ENCODE data around the gene MLLT10. TPM values are rescaled to one million over a fixed set of nuclear protein-coding genes. Genes with fewer than 3 reads are reported as not detected.

MLLT10 gene
- total RNA-seq, 1 donor from 2014 or later = 50.6 TPM

GRCh38 chr10:21733710-21734109 is 199.7 kb downstream of the MLLT10 start:
- Mint-ChIP-seq H3K36me3 (ENCODE audit: low read depth, unreplicated experiment) (peaks cover 25% of the 10 kb centered on the region), H3K4me3 (ENCODE audit: unreplicated experiment) (no peak overlapping the region), H3K27me3 (ENCODE audit: unreplicated experiment) (peaks cover 7% of the 10 kb centered on the region), H3K4me1 (ENCODE audit: unreplicated experiment) (peaks cover 25% of the 10 kb centered on the region), H3K27ac (ENCODE audit: unreplicated experiment) (no peak overlapping the region), H3K9me3 (ENCODE audit: unreplicated experiment) (no peaks in the 10 kb centered on the region)
- TF ChIP-seq CTCF (IDR thresholded peaks at IDR 0.05; ENCODE audit: unreplicated experiment) = no peak
- DNase-seq (ENCODE audit: low spot score) = no peak

DNA sequence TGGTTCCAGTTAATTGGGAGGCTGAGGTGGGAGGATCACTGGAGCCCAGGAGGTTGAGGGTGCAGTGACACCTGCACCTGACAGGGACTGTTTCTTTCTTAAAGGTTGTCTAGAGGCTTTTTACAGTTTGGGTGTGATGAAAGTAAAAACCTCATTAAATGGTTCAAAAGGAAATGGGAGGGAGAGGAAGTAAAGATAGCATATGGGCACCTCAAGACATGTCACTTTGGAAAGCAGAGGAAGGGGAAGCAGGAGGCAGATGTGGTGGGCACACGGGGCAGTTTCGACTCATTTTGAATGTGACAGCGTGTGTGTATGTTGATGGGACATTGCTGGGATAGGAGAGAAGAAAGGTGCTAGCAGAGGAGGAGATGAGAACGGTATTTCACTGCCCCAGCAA is 203.1 kb downstream of the MLLT10 start:
- H3K4me1 Mint-ChIP-seq (ENCODE audit: unreplicated experiment) = peaks cover 36% of the 10 kb centered on the region
- DNase-seq (ENCODE audit: low spot score) = no peak
- no peak overlapping the region for H3K4me3 Mint-ChIP-seq (ENCODE audit: unreplicated experiment)
- H3K27me3 Mint-ChIP-seq (ENCODE audit: unreplicated experiment) = peaks cover 14% of the 10 kb centered on the region
- H3K36me3 Mint-ChIP-seq (ENCODE audit: low read depth, unreplicated experiment) = peaks cover 34% of the 10 kb centered on the region
- no peaks in the 10 kb centered on the region for H3K9me3 Mint-ChIP-seq (ENCODE audit: unreplicated experiment)
- H3K27ac Mint-ChIP-seq (ENCODE audit: unreplicated experiment) = no peak overlapping the region
- TF ChIP-seq CTCF (IDR thresholded peaks at IDR 0.05; ENCODE audit: unreplicated experiment) = no peak

DNA sequence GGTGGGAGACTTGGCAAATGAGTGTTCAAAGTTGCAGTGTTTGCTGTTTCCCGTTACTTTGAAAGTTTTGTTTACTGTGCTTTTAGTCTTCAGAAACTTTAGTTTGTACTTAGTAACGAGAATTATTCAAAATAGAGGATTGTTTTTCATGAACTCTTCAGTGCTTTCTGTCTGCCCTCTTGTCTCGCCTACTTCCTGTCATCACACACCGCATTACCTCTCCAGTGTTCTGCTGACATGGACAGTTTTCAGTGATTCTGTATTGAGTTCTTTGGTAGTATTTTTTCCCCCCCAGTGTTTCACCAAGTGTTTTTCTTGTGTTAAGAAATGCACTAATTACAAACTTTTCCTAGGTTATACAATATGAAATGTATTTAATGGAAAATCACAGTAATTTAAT is 207.0 kb downstream of the MLLT10 start:
- DNase-seq (ENCODE audit: low spot score) = no peak
- H3K4me1 Mint-ChIP-seq (ENCODE audit: unreplicated experiment) = peaks cover 35% of the 10 kb centered on the region
- H3K9me3 Mint-ChIP-seq (ENCODE audit: unreplicated experiment) = no peaks in the 10 kb centered on the region
- no peak overlapping the region for H3K4me3 Mint-ChIP-seq (ENCODE audit: unreplicated experiment)
- peaks cover 16% of the 10 kb centered on the region for H3K27me3 Mint-ChIP-seq (ENCODE audit: unreplicated experiment)
- H3K27ac Mint-ChIP-seq (ENCODE audit: unreplicated experiment) = peak overlapping the region; percentile 51
- no peak for TF ChIP-seq CTCF (IDR thresholded peaks at IDR 0.05; ENCODE audit: unreplicated experiment)
- peaks cover 37% of the 10 kb centered on the region for H3K36me3 Mint-ChIP-seq (ENCODE audit: low read depth, unreplicated experiment)

GRCh38 chr10:21742740-21743412 is 208.8 kb downstream of the MLLT10 start:
- H3K27ac Mint-ChIP-seq (ENCODE audit: unreplicated experiment) = no peak overlapping the region
- no peak for DNase-seq (ENCODE audit: low spot score)
- H3K36me3 Mint-ChIP-seq (ENCODE audit: low read depth, unreplicated experiment) = peaks cover 26% of the 10 kb centered on the region
- H3K9me3 Mint-ChIP-seq (ENCODE audit: unreplicated experiment) = no peaks in the 10 kb centered on the region
- H3K4me3 Mint-ChIP-seq (ENCODE audit: unreplicated experiment) = no peak overlapping the region
- peaks cover 19% of the 10 kb centered on the region for H3K27me3 Mint-ChIP-seq (ENCODE audit: unreplicated experiment)
- peaks cover 25% of the 10 kb centered on the region for H3K4me1 Mint-ChIP-seq (ENCODE audit: unreplicated experiment)
- TF ChIP-seq CTCF (IDR thresholded peaks at IDR 0.05; ENCODE audit: unreplicated experiment) = no peak

DNA sequence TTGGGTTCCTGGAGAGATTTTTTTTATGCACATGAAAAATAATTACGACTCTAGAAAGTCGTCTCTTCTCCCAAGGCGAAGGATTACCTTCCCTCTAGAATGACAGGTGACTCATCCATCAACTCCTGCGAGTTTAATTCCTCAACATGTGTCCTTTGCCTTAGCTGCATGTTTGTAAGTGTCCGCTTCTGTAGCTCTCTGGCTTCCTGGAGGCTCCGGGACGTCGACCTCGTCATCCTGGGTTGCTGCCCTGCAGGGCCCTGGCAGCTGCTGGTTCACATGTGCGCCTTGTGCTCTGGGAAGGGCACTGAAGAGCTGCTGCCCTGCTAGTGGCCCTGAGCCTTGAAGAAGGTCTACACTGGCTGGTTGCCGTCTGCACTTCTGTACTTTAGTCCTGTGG is 210.2 kb downstream of the MLLT10 start:
- no peak for TF ChIP-seq CTCF (IDR thresholded peaks at IDR 0.05; ENCODE audit: unreplicated experiment)
- H3K36me3 Mint-ChIP-seq (ENCODE audit: low read depth, unreplicated experiment) = peaks cover 24% of the 10 kb centered on the region
- H3K9me3 Mint-ChIP-seq (ENCODE audit: unreplicated experiment) = no peaks in the 10 kb centered on the region
- peaks cover 18% of the 10 kb centered on the region for H3K27me3 Mint-ChIP-seq (ENCODE audit: unreplicated experiment)
- DNase-seq (ENCODE audit: low spot score) = no peak
- H3K27ac Mint-ChIP-seq (ENCODE audit: unreplicated experiment) = no peak overlapping the region
- no peak overlapping the region for H3K4me3 Mint-ChIP-seq (ENCODE audit: unreplicated experiment)
- H3K4me1 Mint-ChIP-seq (ENCODE audit: unreplicated experiment) = peaks cover 19% of the 10 kb centered on the region
